GM10847 (cell line): Measurements from ENCODE around the gene CFAP52.

Source experiments
- POLR2A ChIP-seq: IDR thresholded peaks from 2 replicates; pipeline ENCODE4 v1.6.1; 2011; ENCODE audit not compliant: insufficient read length; ENCODE audit errors: extremely low read depth

The CFAP52 gene

DNA sequence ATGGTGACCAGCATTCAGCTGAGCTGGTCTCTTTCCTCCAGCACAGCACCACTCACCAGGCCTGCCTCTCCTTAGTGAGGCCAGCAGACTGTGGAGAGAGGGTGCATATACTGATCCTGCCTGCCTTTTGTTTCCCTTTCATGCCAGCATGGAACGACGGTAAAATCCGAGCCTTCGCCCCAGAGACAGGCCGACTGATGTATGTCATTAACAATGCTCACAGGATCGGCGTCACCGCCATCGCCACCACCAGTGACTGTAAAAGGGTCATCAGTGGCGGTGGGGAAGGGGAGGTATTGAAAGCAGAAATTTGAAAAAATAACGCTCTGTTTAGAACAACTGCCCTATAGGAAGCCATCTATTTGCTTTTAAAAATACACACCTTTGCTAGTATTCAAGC is 56.3 kb downstream of the CFAP52 start:
- TF ChIP-seq POLR2A: no peak

DNA sequence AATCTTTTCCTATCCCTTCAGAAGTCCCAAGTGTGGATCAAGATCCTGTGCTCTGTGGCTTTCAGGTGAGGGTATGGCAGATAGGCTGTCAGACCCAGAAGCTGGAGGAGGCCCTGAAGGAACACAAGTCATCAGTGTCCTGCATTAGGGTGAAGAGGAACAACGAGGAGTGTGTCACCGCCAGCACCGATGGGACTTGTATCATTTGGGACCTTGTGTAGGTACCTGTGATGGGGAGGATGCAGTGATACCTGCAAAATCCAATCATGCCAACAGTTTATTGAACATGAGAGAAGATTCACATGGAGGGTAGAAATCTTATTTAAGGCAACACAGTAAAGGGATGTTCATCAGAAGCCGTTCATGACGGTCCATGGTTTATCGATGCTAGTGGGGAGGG is 58.9 kb downstream of the CFAP52 start:
- no peak for TF ChIP-seq POLR2A

DNA sequence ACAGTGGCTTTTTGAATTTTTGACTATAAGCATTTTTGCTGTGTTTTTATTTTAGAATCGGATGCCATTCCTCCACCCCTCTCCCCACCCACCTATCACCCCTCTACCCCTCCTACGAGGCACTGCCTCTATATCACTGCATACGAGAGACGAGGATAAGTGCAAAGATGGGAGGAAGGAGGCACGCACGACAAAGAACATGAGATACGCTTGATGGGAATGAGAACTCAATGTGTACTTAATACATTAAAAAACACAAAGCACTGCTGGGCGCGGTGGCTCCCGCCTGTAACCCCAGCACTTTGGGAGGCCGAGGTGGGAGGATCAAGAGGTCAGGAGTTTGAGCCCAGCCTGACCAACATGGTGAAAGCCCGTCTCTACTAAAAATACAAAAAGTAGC is 60.1 kb downstream of the CFAP52 start:
- TF ChIP-seq POLR2A: no peak

DNA sequence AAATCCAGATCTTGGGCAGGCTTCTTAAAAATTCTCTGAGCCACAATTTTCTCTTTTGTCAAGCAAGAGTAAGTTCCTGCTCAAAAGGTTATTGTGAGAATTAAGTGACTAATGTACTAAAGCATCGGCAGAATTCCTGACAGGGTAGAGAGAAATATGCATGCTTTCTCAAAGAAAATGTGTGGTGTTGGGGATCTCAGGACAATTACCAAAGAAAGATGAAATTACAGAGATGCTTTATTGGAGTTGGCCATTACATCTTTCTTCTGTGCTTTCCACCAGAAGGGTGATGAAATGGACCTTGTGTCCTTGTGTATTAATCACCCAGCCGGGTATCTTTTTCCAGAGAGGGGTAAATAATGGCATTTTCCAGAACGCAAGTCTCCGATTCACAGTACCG is 67.2 kb downstream of the CFAP52 start:
- no peak for TF ChIP-seq POLR2A

DNA sequence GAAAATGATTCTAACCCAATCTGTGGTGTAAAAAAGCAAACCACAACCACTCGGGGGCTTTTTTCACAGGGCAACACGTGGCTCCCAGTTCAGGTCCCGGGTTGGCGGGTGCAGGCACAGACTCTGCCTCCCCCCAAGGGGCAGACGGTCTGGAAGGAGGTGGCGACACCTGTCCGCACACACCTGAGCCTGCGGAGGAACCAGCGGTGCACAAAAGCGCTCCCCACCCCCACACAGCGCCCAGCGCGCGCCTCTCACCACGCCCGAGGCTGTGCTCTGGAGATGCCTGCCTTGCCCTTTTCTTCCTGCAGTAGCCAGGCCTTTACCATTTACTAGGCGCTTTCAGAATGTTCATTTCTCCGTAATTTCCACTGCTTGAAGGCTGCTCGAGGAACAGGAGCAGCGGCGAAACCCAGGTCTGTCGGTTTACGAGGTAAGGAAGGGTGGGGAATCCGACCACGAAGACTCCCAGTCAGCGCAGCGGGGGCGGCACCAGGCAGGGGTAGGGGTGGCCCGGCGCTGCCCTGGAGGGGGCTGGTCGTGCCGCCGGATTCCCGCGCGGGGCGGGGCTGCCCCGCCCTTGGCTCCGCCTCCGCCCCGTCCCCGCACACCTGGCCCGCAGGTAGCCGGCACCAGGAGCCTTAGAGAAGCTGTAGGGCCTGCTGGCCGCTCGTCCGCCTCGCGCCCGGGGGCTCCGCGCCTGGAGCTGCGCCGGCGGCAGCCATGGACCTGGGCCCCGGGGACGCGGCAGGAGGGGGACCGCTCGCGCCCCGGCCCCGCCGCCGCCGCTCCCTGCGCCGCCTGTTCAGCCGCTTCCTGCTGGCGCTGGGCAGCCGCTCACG is 68.7 kb downstream of the CFAP52 start, which contains the start of gene USP43:
TSS of gene USP43 (plus strand) at position 608 of the 842 bp plus-strand sequence. CDS start at position 724, 116 bp downstream.
- no peak for TF ChIP-seq POLR2A

DNA sequence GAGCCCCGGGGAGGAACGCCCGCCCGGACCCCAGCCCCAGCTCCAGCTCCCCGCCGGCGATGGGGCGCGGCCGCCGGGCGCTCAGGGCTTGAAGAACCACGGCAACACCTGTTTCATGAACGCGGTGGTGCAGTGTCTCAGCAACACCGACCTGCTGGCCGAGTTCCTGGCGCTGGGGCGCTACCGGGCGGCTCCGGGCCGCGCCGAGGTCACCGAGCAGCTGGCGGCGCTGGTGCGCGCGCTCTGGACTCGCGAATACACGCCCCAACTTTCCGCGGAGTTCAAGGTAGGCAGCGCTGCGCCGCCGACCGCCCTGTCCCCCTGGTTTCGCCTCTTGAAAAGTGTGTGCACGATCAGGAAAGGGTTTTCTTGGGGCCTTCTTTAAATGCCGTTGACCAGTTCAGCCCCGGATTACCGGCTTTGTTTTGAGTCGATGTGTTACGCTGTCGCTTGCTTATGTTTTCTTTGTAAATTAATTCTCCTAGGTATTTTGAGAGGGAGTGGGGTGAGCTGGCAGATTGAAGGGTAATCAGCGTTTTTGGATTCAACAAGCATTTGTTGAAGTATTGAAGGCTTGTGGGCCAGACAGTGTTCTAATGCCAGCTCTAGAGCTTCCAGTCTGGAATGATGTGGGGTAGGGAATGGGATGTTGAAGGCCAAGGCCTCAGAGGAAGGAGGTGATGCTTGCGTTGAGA is 69.6 kb downstream of the CFAP52 start:
- TF ChIP-seq POLR2A: no peak

DNA sequence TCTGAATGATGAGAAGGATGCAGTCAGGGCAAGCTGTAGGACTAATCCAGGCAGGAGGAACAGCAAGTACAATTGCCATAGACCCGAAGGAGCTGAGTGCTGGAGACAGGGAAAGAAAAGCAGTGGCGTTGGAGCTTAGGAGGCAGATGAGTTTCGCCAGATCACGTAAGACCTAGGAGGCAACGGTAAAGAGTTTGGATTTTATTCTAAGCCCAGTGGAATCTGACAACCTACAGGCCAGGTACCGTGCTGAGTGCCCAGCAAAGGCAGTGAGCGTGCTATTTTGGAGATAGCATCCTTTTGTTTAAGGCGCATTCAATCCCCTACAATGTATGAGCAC is 70.1 kb downstream of the CFAP52 start:
- no peak for TF ChIP-seq POLR2A

DNA sequence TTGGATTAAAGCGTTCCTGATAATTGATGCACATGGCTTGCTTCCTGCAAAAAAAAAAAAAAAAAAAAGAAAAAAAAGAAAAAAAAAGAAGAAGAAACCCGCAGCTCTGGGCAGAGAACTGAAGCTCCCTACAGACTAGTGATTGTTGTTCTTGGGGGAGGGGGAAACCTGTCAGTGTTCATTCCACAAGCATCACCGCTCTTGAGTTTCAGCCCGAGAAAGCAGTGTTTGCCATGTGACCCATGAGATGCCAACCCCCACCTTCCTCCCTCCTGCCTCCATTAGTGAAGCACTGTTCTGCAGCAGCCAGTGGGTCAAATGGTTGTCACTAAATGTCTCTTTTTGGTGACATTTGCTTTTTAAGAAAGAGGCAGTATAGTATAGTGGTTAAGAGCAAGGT is 70.6 kb downstream of the CFAP52 start:
- TF ChIP-seq POLR2A: no peak

DNA sequence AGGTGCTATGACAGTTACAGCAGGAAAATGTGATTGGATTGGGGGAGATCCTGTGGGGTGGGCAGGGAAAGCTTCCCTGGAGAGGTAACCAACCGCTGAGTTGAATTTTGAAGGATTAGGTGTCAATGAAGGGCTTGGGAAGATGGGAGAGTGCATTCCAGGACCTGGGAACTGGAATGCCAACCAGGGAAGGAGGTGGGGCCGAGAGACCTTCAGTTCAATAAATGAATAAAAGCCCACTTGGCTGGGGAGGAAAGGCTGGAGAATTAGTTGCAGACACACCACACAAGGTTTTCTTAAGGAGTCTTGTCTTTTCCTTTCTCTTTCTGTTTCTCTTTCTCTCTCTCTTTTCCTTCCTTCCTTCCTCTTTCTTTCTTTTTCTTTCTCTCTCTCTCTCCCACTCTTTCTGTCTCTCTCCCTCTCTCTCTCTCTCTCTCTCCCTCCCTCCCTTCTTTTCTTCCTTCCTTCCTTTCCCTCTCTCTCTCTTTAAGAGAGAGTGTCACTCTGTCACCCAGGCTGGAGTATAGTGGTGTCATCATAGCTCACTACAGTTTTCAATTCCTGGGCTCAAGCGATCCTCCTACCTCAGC is 72.2 kb downstream of the CFAP52 start:
- no peak for TF ChIP-seq POLR2A

DNA sequence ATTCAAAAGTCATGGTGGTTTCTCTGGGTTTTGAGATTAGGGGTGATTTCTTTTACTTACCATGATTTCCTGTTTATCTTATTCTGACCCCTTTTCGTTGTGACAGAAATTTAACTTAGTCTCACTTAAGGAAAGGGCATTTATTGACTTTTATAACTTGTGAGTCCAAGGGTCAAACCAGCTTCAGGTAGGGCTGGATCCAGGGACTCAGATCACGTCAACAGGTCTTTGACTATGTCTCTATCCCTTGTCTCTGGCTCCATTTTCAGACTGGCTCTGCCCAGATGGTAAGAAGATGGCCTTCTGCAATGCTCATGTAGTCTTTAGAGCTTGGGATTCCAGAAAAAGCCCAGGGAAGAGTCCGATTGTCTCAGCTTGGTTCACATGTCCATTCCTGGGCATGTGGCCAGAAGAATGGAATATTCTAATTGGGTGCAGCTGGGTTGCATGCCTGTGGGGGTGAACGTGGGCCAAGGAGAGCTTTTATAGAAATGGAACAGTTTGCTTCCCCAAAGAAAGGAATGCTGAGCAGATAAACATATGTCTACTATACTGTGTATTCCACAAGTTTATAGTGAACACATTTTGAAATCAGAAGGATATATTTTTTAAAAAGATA is 82.3 kb downstream of the CFAP52 start:
- TF ChIP-seq POLR2A: no peak

DNA sequence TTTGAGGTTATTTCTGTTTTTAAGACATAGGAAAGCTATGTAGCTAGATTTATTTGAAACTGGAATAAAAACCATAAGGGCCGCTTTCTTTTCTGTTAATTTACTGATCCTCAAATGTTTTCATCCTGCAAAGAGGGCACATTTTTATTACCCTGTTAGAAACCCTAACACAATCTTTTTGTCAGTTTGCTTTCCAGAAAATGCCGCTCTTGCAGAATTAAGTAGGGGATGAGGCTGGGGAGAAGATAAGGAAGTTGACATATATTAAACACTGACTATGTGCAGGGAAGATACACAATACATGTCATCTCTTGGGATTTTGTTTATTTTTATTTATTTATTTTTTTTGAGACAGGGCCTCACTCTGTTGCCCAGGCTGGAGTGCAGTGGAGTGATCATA is 84.6 kb downstream of the CFAP52 start:
- no peak for TF ChIP-seq POLR2A

DNA sequence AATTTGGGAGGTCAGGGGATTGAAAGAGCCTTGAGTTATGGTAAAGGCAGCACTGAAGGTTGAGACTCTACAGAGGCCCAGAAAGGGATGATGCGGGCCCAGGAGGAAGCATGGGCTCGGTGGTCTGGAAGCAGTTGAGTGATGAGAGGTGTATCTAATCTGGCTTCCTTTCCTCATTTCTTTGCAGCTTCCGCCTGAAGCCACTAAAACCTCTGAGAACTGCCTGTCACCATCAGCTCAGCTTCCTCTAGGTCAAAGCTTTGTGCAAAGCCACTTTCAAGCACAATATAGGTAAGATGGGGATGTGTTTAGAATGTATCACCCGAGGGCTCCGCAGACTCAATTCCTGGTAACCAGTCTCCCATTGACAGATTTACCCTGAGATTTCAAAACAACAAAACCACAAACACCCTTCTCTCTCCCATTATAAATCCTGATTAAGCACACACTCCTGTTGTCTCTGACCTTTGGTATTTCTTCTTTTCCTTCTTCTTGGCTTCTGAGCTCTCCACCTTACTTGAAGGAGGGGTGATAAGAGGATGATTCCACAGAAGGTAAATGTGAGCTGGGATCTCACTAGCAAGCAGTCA is 90.1 kb downstream of the CFAP52 start:
- TF ChIP-seq POLR2A: no peak

DNA sequence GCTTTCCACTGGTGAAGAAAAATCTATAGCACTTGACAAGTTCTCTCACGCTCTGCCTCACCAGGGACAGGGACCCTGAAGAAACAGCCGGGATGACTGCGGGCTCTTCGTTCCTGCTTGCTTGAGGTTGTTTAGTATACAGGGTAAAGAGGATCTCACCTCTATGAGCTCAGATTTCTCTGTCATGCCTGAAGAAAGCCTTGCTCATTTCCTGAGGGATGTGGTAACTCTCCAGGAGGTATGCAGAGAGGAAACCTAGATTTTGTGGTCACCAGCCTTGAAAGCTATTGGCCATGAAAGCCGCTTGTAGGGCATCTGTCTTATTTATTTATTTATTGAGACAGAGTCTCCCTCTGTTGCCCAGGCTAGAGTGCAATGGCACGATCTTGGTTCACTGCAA is 92.1 kb downstream of the CFAP52 start:
- TF ChIP-seq POLR2A: no peak

DNA sequence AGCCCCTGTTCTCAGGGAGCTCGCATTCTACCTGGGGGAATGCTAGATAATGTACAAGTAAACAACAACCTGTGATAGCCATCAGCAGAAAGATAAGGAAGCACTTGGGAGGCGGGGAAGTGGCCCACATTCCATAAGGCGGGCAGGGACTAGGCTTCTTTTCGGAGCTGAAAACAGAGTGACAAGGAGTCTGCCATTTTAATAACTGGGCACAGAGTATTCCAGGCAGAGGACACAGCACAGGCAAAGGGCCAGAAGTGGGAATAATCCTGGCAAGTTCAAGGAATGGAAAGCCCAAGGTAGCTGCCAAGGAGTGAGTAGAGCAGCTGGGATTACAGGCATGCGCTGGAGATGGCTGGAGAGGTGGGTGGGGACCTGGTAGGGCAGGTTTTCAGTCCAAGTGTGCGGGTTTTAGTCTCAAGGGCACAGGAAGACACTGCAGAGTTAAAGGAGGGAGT is 93.1 kb downstream of the CFAP52 start:
- no peak for TF ChIP-seq POLR2A

DNA sequence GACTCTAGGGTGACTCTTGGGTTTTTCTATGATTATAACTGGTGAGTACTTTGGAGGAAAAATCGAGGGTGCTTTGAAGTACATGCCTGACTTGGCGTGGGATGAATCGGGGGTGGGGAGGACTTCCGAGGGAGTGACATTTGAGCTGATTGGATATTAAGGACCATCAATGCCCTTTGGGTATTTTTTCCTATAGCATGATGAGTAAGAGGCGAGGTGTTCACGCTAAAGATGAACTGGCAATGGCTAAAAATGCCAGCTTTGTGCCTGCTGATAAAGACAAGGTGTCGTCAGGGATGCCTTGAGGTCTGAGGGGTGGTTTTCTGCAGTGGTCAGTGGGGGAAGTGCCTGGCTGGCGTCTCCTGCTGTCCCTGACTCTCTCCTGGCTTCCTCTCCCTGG is 94.2 kb downstream of the CFAP52 start:
- TF ChIP-seq POLR2A: no peak
